Measurements from ENCODE around the gene LDLRAD2.
A peak's percentile ranks its signal among the peaks of the same experiment; 100 is the strongest.

Gene LDLRAD2

GRCh38 chr1:21864730-21865129, 52.7 kb downstream of the LDLRAD2 start:
- DNase-seq, result no peak

- no peak for DNase-seq
Measured at GRCh38 chr1:21865609-21865942, 53.5 kb downstream of the LDLRAD2 start.

GRCh38 chr1:21865943-21866706, 54.1 kb downstream of the LDLRAD2 start:
- DNase-seq, result no peak

GRCh38 chr1:21866707-21867043, 54.6 kb downstream of the LDLRAD2 start:
- DNase-seq, result no peak

- DNase-seq, result no peak
Measured at GRCh38 chr1:21867451-21867996, 55.5 kb downstream of the LDLRAD2 start.

GRCh38 chr1:21868482-21868881, 56.4 kb downstream of the LDLRAD2 start:
- DNase-seq, result no peak

- no peak for DNase-seq
Measured at GRCh38 chr1:21868941-21869454, 56.9 kb downstream of the LDLRAD2 start.

GRCh38 chr1:21869620-21870121, 57.6 kb downstream of the LDLRAD2 start:
- DNase-seq, result peak; percentile 60

- DNase-seq, result no peak
Measured at GRCh38 chr1:21870611-21871010, 58.5 kb downstream of the LDLRAD2 start.

- DNase-seq, result no peak
Measured at GRCh38 chr1:21871943-21872342, 59.9 kb downstream of the LDLRAD2 start.

- DNase-seq, result no peak
Measured at GRCh38 chr1:21872445-21873079, 60.5 kb downstream of the LDLRAD2 start.

- no peak for DNase-seq
Measured at GRCh38 chr1:21873174-21873573, 61.1 kb downstream of the LDLRAD2 start.

- no peak for DNase-seq
Measured at GRCh38 chr1:21873761-21874160, 61.7 kb downstream of the LDLRAD2 start.

GRCh38 chr1:21874328-21874727, 62.3 kb downstream of the LDLRAD2 start:
- DNase-seq, result no peak

Data from femur (tissue), 1 donor.